ENCODE measurements around the gene CCDC73.
"Not testable (repeated sequence)": the region's sequence is repeated elsewhere in the genome, so short reads cannot be mapped to it uniquely, and the experiment has no call there.

Gene CCDC73

DNA sequence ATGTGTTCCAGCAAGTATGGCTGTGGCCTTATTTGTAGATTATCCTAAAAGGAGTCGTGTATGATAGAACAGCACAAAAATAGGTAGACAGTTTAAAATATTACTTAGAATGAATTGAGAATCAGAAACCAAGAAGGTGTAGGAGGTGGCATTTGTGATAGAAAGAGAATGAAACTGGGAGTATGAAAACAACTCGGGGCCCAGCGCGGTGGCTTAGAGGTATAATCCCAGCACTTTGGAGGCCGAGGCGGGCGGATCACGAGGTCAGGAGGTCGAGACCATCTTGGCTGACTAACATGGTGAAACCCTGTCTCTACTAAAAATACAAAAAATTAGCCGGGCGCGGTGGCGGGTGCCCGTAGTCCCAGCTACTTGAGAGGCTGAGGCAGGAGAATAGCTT, 198.3 kb downstream of the CCDC73 start:
- DNase-seq = not testable (repeated sequence)

DNA sequence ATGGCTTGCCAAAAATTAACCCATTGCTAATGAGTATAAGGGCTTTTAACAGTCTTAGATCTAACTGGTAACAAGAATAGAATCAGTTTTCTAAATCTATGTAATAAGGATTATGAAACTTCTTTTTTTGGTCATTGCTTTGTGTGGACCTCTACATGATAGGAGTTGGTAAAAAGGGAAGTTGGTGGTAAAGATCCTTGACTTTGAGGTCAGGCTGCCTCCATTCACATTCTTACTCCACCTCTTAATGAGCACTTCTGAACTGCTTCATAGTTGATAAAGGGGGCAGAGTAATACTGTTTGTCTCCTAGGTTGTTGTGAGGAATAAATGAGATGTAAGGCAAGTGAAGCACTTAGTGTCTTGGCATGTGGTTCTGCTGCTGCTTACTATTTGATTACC, 200.2 kb downstream of the CCDC73 start:
- no peak for DNase-seq

DNA sequence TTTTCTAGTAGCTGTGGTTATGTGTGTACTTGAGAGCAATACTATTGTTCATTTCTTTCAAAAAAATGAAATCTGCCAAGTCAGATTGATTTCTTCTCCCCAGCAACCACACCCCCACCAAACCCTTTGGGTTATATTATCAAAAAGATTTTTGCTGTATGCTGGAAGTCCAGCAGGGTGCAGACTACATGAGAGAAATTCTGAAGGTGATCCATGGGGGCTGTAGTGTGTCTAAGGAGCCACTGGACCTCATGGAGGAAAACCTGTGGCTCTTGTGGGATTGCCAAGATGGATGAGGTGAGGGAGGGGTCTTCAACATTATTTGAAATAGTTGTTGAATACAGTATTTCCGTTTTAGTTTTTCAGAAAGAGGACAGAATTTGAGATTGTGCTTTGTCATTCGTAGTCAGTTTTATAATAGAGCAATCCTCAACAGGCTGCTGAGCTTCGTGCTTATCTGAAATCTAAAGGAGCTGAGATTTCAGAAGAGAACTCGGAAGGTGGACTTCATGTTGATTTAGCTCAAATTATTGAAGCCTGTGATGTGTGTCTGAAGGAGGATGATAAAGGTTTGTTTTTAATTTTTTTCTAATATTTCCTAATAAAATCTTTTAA, 207.8 kb downstream of the CCDC73 start:
- DNase-seq = no peak

DNA sequence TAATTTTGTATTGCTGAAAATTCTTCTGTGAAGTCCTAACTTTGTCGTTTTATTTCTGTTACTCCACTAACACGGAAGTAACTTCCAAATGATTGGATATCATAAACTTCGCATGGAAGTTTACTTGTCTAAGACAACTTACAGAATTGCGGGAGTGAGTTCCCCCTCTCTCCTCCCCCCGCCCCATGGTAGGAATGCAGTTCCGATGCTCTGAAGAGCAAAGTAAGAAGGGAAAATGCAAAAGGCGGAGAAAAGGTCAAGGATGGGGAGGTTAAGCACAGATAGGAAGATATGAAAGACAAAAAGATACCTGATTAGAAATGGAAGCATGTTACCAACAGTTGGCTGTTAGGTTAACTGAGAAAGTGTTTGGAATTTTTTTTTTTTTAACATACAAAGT, 209.5 kb downstream of the CCDC73 start:
- DNase-seq = no peak

DNA sequence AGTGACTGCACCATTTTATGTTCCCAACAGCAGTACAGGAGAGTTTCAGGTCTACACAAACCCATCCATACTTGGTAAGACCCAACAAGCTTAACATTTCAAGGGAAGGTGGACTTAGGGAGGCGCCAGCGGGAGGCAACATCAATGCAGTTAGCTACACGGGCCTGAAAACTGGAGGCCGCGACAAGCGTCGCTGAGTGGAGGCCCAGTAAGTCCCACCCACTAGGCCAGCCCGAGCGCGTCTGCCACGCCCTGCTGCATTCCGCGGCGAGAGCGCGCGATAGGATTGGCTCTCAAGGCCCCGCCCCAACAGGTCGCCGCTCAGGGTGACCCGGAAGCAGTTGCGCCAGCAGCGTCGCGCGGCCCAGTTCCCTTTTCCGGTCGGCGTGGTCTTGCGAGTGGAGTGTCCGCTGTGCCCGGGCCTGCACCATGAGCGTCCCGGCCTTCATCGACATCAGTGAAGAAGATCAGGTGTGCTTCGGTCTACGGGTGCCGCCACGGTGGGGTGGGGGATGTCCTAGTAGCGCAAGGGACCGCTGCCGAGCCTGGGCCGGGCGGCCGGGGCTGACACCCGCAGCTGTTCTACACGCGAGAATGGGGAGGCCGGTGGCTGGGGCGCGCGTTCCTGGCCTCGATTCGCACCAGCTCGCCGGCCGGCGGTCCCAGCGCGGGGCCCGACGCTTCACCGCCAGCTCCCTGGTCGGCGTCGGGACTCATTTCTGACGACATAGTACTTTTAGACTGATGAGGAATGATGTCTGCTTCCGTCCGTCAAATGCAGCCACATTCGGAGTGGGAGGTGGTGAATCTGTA, 210.8 kb downstream of the CCDC73 start, which contains the start of gene EIF3M:
Gene EIF3M, plus strand, starts transcription at position 373 of the 813 bp plus-strand sequence. Its CDS starts 57 bp downstream, at position 430.
- DNase-seq = peak; percentile 59 to 97 (median 92)

DNA sequence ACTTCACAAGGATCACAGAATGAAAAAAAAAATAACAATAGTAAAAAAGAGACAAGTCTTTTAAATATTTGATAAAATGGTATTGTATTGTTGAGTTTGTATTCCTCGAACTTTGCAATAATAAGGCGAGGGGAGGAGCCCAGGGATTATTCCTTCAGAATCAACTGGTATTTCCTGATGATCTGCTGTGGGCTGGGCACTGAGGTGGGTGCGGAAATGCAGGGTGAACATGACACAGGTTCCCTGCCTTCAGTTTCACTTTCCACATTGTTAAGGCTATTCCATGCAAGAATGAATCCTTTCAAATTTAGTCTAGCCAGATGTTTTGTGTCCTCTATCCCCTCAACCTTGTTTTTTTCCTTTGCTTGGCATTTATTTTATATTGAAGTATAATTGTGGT, 212.9 kb downstream of the CCDC73 start:
- DNase-seq = no peak

- no peak for DNase-seq
These were observed 213.5 kb downstream of the CCDC73 start for GRCh38 chr11:32580967-32581366.

- no peak for DNase-seq
These were observed 218.0 kb downstream of the CCDC73 start for GRCh38 chr11:32576456-32576855.

DNA sequence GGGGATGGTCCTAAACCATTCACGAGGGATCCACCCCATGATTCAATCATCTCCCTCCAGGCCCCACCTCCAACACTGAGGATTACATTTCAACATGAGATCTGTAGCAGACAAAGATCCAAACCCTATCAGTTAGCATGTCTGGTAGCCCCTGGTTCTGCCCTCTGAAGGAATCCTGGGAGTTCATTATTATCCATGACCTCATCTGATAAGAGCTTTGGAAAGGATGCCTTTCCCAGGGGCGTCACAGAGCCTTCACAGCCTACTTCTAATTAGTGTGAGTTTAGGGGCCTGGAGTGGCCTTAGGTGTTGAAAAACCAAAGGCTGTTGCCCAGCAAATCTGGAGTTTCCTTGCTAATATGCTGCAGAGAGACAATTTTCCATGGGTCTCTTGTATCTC, 219.4 kb downstream of the CCDC73 start:
- DNase-seq = no peak

DNA sequence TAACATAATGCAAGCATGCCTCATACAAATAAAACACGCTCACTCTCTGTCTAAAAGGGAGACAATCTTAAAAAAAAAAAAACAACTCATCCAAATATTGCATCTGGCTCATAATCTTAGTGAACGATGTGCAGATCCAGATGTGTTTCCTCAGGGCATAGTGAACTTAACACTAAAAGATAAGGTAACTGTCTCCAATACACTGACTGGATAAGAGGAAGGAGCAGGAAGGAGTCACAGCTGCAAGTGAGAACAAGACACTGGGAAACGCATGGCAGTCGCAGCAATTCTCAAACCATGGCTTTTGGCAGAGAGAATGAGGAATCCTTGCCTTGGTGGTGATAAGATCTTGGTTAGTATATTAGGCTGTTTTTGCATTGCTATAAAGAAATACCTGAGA, 220.0 kb downstream of the CCDC73 start:
- no peak for DNase-seq

DNA sequence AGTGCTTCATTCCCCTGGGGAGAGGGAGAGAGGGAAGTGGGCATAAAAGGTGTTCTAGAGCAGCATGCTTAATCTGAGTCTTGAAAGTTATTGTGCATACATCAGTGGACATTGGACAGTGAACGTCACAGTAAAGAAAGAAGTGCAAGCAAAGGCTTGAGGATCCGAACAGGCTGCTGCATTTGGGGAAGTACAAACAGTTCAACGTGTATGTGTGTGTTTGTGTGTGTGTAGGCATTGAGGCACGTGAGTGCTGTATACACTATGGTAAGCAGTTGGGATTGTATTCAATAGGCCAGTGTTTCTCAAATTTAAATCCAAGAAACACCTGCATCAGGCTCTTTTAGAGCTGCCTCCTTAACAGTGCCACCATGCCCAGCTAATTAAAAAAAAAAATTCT, 221.2 kb downstream of the CCDC73 start:
- no peak for DNase-seq

DNA sequence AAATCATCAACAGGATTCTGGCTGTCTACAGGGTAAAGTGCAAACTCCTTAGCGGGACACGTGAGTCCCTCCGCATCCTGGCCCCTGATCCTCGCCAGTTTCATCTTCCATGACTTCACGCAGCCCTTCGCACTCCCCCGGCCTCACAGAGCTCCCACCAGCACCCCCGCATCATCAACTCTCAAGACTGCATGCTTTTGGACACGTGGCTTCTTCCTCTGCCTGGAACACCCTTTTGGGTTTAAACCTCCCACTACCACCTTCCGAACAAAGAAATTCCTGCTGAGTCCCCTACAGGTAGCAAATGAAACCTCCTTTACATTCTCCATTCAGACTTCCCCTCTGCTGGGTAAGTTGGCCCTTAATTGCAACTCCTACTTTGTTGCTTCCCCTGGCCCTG, 223.4 kb downstream of the CCDC73 start:
- no peak for DNase-seq

DNA sequence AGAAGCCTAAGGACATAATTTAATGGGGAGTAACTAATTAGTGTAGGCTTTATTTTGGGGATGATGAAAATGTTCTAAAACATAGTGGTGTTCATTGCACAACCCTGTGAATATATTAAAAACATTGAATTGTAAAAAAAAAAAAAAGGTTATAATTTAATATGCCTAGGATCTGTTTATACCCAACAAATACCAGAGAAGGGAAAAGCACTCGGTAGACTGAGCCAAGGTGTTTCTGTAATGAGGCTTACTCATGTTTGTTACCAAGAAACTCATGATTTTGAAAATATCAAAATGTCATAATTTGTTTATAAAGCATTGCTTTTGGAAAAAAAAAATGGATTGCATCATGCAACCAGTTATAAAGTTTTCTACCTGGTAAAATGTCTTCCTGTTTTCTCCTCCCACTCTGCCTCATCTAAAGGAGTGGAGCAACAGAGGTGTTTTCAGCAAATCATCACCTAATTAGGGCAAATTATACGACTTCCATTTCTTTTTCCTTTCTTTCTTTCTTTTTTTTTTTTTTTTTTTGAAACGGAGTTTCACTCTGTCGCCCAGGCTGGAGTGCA, 225.1 kb downstream of the CCDC73 start:
- no peak for DNase-seq

GRCh38 chr11:32567154-32567553, 227.3 kb downstream of the CCDC73 start:
- no peak for DNase-seq

DNA sequence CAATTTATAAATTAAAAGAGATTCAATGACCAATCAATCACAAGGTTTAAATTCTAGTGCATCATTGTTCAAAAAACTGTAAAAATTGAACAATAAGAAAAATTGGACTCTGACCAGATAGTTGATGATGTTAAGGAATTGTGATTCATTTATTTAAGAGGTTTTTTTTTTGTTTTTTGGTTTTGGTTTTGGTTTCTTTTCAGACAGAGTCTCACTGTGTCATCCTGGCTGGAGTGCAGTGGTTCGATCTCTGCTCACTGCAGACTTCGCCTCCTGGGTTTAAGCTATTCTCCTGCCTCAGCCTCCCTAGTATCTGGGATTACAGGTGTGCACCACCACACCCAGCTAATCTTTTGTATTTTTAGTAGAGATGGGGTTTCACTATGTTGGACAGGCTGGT, 227.9 kb downstream of the CCDC73 start:
- no peak for DNase-seq

DNA sequence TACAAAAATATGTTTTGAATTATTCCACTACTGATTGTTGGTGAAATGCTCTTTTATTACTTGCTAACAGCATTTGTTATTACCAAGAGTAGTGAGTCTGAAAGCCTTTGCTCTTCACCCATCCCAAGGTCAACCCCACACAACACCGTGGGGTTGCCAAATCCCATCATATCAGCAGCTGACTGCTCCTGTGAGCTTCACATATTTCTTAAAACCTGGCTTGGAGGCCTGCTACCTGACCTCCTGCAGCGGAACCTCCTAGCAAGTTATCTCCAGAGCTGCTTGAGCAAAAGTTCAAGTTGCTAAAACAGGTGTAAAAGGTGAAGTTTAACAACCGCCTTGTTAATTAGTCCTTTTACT, 230.9 kb downstream of the CCDC73 start:
- DNase-seq = no peak

DNA sequence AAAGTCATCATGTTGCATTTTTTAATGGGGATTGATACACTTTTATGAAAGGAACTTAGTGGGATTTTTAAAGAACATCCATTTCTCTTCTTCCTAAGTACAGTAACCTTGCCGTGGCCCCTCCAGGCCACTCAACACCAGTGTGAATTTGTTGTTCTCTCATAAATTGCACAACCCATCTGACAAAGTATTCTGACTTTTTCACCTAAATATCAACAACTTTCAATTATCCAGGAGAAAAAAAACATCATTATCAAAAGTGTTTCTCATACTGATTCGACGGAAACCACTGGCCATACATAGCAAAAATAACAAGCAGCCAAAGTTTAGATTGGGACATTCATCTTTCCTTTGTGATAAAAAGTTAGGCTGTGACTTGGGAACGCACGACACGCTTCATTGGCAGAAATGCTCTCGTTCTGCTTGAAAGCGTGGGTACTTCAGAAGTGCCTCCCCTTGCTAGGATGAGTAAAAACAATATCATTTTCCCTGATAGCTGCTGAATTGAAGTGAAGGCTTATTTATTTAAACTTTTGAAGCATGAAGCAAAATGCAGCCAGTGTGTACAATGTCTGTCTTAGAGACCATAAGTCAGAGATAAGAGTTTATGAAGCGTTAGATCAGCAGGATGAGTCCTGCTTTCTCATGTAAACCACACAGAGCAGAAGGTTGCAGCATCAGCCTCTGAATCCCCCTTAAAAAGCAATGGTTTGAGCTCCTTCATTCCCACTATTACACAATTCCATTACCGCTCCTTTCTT, 231.4 kb downstream of the CCDC73 start:
- no peak for DNase-seq

GRCh38 chr11:32561835-32562234, 232.6 kb downstream of the CCDC73 start:
- no peak for DNase-seq

- no peak for DNase-seq
These were observed 238.6 kb downstream of the CCDC73 start for GRCh38 chr11:32555895-32556294.

GRCh38 chr11:32555091-32555490, 239.4 kb downstream of the CCDC73 start:
- no peak for DNase-seq

Data from nucleus accumbens (tissue), 56 donors.